Breast epithelium (tissue), 4 donors: ENCODE data around the gene KSR2. TPM values are rescaled to one million over a fixed set of nuclear protein-coding genes. Genes with fewer than 3 reads are reported as not detected.

Experiments
- DNase-seq, 2 donors: peaks; one replicate each; pipeline ENCODE4 v3.0.0-alpha.2; 2019; ENCODE audit warnings: low spot score in 2 of 2
- H3K27ac ChIP-seq, 2 donors: fragments of 200-600 bp; sonication (generic) in 1 of 2; one replicate each; pipeline ENCODE4 v1.5.1; 2016 to 2019; ENCODE audit warnings: mild to moderate bottlenecking in 1 of 2
- H3K27me3 ChIP-seq, 2 donors: fragments of 200-600 bp; sonication (generic) in 1 of 2; one replicate each; pipeline versions ENCODE4 v1.5.1 to v1.6.0; 2017 to 2019; ENCODE audit warnings: control low read depth in 1 of 2, mild to moderate bottlenecking in 1 of 2
- H3K36me3 ChIP-seq: fragments of 200-600 bp; one replicate; pipeline ENCODE4 v1.5.1; 2019
- H3K4me1 ChIP-seq, 2 donors: fragments of 200-600 bp; sonication (generic); one replicate each; pipeline ENCODE4 v1.5.1; 2016 to 2019; ENCODE audit warnings: control low read depth in 1 of 2
- H3K4me3 ChIP-seq, 3 donors: fragments of 200-600 bp; sonication (generic); 1 replicate in 2 of 3; 2 replicates in 1 of 3; pipeline ENCODE4 v1.5.1; 2016 to 2019; ENCODE audit warnings: mild to moderate bottlenecking in 3 of 3, moderate library complexity in 2 of 3
- H3K9me3 ChIP-seq, 2 donors: fragments of 200-600 bp; sonication (generic) in 1 of 2; one replicate each; pipeline ENCODE4 v1.5.1; 2016 to 2019; ENCODE audit warnings: control low read depth in 1 of 2
- POLR2A ChIP-seq: fragments of 450-650 bp; IDR thresholded peaks from one replicate; pipeline ENCODE4 v1.6.1; 2016; ENCODE audit warnings: antibody characterized with exemption, mild to moderate bottlenecking, moderate library complexity
- POLR2AphosphoS5 ChIP-seq, 3 donors: sonication (generic); formaldehyde crosslinking; IDR thresholded peaks; one replicate each; pipeline ENCODE4 v1.6.1; 2017; ENCODE audit warnings: antibody characterized with exemption in 3 of 3
- intact Hi-C: fragments of 100-400 bp; cut with DNase I; formaldehyde crosslinking; loops from one replicate; pipeline ENCODE4 v1.15.1; 2023; ENCODE audit warnings: low total_unique reads
- total RNA-seq, 3 donors: library from RNA; depleted of rRNA; stranded (reverse); fragments of >200 nt; gene quantifications; one replicate each; pipeline ENCODE4 v1.1.0, GENCODE V29; 2016
- TF ChIP-seq, protein P1 (sequence below), 3 donors: fragments of 450-650 bp; IDR thresholded peaks; one replicate each; pipeline ENCODE4 v1.5.1; 2016 to 2017; ENCODE audit warnings: antibody characterized with exemption in 3 of 3, mild to moderate bottlenecking in 3 of 3, moderate library complexity in 3 of 3

KSR2 gene
- total RNA-seq, 3 donors from 2014 or later: under 0.01 to 1.9 (median 0.33) TPM

DNA sequence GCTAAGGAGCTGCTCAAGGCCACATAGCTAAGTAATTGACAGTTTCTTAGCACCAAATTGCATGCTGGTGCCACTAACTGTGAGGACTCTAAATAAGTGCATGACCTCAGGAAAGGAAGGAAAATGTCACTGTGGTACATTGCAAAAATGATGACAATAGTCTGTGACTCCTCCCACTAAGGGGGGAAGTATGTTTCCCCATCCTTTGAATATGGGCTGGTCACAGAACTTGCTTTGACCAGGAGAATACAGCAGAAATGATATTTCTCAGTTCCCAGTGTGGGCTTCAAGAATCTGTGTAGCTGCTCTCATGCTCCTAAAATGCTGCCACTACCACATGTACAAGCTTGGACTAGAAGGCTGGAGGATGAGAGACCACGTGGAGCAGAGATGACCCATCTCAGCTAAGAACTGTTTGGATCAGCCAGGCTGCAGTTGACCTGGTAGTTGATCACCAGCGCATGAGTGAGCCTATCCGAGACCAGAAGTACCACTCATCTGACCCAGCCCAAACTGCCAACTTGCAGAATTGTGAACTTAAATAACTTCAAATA is 565.1 kb downstream of the KSR2 start:
- intact Hi-C loops: no loop called here
- peaks cover 0 to 4% of the 10 kb centered on the region in 2 donors for H3K9me3 ChIP-seq
- H3K27ac ChIP-seq: no peak overlapping the region
- H3K36me3 ChIP-seq: no peaks in the 10 kb centered on the region
- H3K4me1 ChIP-seq: no peaks in the 10 kb centered on the region
- H3K4me3 ChIP-seq: no peak overlapping the region
- no peaks in the 10 kb centered on the region for H3K27me3 ChIP-seq
- no peak for TF ChIP-seq POLR2A
- no peak for TF ChIP-seq POLR2AphosphoS5 (IDR thresholded peaks at IDR 0.05)
- TF ChIP-seq, protein P1, sequence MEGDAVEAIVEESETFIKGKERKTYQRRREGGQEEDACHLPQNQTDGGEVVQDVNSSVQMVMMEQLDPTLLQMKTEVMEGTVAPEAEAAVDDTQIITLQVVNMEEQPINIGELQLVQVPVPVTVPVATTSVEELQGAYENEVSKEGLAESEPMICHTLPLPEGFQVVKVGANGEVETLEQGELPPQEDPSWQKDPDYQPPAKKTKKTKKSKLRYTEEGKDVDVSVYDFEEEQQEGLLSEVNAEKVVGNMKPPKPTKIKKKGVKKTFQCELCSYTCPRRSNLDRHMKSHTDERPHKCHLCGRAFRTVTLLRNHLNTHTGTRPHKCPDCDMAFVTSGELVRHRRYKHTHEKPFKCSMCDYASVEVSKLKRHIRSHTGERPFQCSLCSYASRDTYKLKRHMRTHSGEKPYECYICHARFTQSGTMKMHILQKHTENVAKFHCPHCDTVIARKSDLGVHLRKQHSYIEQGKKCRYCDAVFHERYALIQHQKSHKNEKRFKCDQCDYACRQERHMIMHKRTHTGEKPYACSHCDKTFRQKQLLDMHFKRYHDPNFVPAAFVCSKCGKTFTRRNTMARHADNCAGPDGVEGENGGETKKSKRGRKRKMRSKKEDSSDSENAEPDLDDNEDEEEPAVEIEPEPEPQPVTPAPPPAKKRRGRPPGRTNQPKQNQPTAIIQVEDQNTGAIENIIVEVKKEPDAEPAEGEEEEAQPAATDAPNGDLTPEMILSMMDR (IDR thresholded peaks at IDR 0.05): no peak
- no peak for DNase-seq

Other genes starting within 250 kb of the KSR2 start
- 10 to 100 TPM in 2 of 3 donors, 1 to 10 TPM in 1; 9.3 to 19.3 (median 16.1) TPM for gene RFC5, start 47.7 kb upstream of the KSR2 start, total RNA-seq
- gene WSB2, start 92.2 kb upstream of the KSR2 start, total RNA-seq: 10 to 100 TPM; 26.2 to 51.4 (median 40.0) TPM
- gene VSIG10, start 135.0 kb upstream of the KSR2 start, total RNA-seq: 10 to 100 TPM; 30.2 to 39.3 (median 34.1) TPM
- gene PEBP1, start 167.1 kb upstream of the KSR2 start, total RNA-seq: 100 to 1,000 TPM; 373 to 507 (median 440) TPM